GM21786 (cell line): ENCODE measurements around the gene EEFSEC.

Source experiments
- ATAC-seq: cut with Tn5 transposase; IDR thresholded peaks from one replicate; pipeline ENCODE4 v1.9.1; 2021; ENCODE audit not compliant: unreplicated experiment

EEFSEC gene

DNA sequence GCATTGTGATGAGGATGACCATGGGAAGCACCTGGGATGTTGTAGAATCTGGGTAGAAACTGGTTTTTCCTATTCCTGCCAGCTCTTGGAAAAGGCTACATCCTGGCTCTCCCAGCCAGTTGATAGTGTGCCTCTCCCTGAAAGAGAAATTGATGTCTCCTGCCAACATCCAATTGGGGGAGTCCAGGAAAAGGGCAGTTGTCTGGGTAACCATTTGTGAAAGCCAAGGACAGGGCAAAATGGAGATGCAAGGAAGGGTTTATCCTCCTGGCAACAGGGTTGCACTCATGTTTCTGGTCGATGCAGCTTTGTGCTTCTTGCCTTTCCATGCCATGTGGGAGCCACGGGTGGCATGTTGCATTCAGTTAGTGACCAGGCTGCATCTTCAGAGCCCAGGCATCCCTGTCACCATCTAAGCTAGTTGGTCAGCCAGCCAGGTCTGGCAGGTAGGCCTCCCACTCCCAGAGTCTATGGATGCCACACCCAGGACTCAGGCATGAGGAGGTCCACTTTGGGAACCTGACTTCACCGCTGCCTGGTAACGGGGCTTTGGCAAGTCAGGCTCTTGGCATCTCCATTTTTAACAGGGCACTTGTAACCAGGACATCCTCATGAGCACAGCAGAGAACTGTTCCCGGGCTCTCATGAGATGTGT lies 159.9 kb downstream of the EEFSEC start:
- ATAC-seq, result no peak

DNA sequence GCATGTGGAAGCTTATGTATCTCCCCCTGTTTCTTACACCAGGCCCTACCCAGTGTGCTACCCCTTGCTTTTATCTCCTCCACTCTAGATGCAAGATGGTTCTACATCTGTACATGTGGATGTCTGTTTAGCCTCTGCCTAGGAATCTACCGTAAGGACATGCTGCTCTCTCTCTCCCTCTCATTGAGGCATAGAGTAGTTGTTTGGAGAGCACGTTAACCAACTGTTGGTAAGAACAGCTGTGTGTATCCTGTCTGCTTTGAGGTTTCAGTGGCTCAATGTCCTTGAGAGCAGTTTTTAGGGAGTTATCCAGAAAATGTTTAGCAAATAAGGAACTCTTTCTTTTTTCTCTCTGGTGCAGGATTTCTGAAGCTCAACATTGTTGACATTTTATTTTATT lies 160.7 kb downstream of the EEFSEC start:
- ATAC-seq, result no peak

DNA sequence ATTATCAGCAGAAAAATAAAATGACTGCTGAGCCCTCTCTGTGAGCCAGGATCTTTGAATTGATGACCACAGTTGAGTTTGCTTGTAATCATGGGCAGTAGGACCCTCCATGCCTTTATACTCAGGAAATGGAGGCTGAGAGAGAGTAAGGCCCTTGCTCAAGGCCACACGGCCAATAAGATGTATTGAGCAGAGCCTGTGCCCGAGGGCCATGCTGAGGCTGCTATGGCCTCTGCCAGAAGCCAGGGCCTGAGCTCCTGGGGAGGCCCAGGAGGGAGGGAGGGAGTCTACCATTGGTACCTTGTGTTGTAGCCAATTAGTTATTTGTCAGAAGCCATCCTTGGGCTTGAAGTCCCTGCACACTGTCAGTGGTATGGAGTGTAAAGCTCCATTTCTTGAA lies 162.0 kb downstream of the EEFSEC start:
- ATAC-seq, result no peak

DNA sequence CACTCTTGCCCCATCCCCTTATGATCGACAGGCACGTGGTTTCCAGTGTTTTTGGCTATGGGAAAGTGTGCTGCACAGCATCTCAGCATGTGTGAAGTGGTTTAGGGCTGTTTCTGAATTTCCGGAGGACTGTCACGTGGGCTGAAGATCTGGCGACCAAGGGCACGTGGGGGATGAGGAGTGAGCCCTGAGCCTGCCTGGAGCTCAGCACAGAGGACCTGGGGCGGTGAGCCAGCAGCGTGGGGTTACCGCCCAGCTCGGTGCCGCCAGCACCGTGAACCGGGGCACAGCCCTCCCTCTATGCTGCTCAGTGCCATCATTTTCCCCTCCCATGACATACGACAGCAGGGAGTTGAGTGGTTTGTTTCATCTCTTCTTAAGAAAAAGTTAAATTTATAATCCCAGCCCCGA lies 163.2 kb downstream of the EEFSEC start:
- no peak for ATAC-seq

DNA sequence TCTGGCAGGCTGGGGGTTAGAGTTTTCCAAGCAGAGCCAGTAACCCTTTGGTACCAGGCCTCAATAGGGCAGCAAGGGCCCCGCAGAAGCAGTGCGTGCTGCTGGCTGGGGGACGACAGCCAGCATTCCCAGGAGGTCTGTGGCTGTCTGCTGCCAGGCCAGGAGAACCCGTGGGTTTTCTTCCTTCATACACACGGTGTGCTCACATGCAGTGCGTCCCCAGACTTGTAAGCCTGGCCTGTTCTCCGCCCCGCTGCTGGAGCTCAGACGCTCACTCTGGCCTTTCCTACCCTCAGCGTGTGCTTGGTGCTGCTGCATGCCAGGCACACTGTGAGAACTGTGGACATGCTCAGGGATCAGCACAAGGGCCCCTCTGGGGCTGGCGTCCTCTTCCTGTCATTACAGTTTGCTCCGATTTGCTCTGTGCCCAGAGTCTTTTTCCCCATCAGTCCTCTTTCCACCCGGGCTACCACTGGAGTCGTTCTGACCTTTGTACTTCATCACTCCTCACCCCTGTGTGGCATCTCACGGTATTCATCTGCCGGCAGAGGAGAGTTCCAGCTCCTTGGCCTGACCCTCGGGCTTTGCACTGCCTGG lies 163.9 kb downstream of the EEFSEC start:
- ATAC-seq, result no peak

DNA sequence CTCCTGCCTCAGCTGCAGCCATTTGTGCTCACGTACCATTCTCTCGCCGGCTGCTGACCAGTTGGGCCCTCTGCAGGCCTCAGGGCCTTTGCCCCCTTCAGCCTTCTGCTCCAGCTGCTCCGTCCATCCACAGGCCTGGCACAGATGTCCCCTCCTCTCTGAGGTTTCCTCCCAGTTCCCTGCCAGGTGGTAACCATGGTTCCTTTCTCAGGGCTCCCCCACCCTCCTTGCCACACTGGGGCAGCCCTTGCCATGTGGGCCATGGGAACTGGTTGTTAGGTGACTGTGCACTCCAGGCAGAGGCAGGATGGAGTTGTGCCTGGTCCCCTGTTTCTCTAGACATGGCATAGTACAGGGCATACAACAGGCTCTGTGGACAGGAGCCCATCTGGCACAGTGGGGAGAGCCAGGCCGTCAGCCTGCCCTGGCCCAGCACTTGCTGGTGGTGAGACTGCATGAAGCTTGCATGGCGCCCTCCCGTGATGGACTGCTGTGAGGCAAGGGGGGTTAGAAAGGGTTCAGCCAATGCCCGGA lies 164.5 kb downstream of the EEFSEC start:
- no peak for ATAC-seq

DNA sequence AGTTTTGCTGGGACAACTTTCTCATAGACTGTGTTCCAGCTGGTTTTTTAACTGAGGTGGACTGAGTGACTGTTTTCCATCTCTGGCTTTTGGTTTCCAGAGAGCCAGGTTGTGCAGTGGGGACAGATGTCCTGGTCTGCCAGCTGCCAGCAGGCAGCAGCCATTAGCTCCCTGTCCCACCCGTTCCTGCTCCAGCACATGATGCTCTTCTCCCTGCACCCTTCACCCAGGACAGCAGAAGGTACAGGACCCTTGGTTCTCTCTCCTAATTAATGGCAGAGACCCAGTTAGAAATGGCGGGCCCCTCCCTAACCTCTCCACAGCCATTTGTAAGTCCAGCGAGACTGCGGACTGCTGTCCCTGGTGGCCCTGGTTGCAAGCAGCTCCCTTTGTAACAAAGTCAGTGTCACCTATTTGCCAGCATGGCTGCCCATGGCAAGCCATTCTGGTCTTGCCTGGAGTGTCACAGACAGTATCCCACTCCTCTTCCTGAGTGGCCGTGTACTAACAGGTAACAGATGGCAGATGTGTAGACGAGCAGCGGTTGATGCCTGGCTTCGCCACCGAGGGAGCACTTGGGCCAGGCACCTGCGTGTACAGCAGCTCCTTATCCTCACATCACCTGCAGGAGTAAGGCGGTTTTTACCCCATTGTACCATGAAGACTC lies 165.1 kb downstream of the EEFSEC start:
- ATAC-seq, result no peak

DNA sequence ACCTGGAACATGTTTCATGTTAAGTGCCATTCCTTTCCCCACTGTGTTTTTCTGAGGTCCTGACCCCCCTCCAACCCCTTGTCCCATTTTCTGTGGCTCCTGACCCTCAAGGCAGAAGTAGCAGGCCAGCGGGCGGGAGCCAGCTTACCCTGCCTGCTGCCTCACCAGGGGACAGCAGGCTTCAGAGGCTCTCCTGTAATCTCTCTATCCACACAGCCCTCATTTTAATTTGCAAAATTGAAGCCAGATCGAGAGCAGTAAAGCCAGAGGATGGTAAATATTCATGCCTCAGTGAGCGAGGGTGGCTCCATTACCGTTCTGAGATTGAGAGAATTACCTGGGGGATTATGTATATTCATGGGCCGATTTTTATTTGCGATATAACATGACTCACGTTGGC lies 165.8 kb downstream of the EEFSEC start:
- ATAC-seq, result no peak

DNA sequence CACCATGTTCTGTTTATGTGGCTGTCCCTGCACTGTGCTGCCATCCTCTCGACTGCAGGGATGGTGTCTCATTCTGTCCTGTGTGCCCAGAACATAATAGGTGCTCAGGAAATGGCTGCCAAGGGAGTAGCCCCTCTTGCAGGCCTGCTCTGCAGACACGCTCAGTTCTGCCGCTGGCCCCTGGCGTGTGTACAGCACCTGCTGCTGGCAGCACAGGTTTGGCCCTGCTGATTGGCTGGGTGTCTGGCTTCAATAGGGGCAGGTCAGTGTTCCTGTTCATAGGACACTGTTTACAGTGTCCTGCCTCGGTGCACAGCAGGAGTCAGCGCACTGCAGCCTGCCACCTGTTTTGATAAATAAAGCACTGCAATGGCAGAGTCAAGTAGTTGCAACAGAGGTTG lies 166.5 kb downstream of the EEFSEC start:
- no peak for ATAC-seq

DNA sequence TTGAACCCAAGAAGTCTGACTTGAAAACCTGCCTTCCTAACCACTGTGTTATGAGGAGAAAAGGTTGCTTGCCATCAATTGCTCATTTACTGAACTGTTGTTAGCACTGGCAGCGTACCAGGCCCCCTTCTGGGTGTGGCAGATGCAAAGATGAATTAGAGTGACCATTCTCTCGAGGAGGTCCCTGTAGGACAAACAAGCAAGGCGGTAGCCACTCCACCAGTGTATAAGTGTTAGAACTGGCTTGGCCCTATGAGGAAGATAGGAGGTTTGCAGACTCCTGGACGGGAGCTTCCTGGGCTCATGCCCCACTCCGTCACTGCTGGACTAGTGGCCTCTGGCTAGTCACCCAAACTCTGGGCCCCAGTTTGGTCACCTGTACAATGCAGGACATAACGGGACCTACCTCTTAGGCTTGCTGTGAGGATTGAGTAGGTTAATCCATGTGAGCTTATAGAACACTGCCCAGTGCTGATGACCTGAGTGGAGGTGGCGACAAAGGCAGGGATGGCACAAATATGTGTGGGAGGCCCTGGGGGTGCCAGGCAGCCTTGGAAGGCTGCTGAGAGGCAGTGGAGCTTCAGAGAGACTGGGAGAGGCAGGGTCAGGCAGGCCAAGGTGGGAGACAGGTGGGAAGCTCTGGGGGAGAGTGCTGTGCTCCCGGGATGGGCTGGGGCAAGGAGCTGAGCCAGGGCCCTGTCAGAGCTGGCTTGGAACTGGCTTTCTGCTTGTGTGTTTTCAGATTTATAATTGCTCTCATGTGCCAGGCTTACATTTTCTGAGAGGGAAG lies 167.5 kb downstream of the EEFSEC start:
- no peak for ATAC-seq

DNA sequence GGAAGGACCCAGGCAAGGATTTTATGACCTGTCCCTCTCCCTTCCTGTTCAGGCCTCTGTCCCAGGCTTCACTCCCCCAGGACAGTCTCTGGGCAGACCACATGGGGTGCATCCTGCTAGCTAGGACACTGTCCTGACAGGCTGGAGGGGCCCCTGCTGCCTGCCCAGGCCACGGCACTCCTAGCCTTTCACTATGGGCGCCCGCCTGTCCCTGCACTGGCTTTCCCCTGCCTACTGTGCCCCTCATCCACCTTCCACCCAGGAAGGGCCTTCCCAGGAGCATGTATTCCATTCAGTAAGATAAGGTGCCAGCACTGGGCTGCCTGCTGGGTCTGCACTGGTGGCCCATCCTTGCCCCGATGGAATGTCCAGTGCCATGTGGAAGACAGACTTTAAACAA lies 168.1 kb downstream of the EEFSEC start:
- no peak for ATAC-seq

DNA sequence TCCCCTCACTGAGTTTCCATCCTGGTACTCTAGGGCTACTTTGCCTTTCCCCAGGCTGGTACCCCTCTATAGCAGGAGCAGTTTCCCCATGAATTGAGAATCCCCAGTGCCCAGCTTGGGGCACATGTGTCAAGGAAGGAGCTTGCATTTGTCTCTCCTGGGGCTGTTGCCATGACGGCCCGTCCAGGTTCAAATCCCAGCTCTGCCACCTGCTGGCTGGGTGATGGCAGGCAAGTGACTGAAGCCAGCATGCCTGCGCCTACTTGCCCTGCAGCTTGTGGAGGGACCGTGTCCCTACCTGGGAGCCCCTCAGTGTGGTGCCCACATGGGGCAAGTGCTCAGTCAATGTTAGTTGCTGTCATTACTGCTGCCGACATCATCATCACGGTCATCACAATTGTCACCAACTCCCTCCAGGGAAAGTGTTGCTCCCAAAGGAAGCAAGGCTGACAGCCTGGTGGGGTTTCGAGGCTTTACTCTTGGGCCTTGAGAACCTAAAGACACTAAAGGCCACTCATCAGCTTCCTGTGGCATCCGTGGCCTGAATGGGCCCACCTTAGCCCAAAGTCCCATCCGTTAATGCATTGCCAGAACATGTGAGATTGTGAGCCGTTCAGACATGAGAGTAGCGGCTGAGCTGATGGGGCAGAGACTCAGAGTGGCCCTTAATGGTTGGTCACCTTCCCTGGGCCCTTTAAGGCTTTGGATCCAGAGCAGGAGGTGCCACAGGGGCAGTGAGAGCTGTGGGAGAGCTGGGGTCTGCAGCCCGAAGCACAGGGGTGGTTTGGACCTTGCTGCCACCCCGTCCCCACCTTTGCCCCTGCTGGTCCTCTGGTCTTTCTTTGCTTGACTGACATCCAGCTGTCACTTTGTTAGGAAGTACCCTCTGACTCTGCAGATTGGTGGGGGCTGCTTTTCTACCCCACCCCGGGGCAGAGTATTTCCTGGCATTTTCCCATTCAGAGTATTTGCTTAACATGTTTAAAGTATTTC lies 169.0 kb downstream of the EEFSEC start:
- ATAC-seq, result no peak

DNA sequence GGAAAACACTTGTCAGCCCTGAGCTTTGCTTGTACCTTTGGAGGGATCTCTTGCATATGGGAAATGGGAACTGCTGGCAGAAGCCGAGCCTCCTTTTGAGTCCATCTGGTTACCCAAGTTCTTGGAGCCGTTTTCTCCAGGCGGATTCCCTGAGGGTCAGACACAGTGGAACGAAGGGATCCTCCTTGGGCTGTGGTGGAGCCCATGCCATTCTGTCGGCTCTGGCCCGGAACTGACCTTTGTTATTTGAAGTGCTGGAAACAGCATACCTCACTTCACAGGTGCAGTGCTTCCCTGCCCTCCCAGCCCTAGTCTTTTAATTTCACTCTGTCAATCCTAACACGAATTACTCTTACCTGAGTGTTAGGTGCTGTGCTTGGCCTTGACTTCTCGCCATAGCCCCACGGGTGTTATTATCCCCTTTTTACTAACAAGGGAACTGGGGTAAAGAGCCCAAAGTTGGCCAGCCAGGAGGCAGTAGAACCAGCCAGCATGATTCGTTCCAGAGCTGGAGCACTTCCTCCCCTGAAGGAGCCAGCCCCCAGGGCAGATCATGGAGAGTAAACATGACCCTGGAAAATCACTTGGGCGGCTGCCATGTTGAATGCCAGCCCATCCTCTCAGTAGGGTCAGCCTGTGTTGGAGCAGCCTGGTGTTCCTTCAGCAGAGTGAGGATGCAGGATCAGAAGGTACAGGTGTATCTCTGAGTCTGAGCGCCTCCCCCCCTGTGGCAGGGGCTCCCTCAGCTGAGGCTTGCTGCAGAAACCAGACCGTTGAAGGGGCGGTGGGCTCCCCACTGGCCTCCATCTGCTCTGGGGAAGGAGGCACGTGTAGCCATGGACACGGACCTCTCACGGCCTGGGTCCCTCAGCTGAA lies 170.2 kb downstream of the EEFSEC start:
- ATAC-seq, result no peak

DNA sequence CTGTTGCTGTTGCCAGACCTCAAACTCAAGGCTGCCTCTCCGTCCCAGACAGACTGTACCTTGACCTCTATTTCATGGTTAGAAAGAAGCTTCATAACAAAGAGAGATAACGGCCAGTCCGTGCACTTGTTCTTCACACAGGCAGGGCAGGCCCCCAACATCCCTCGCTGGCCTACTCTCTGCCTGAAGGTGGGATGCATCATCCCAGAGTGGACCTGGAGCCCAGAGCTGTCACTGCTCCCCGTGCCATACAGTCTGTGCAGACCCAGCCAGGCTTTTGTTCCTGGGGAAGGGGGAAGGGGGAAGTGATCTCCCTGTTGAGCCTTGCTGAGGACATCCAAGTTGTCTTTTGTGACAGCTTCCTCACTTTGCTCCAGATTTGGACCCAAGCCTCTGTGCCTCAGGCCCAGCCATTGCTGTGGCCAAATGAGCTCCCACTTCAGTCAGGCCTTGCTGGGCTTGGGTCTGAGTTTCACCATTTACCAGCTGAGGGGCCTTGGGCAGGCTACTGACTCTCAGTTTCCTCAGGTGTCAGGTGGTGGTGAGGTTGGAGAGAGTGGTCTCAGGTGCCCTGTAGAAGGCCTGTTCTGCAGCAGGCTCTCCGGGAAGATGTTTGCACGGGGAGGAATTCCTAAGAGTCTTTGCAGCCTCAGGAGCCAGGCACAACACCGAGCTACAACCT lies 171.8 kb downstream of the EEFSEC start:
- no peak for ATAC-seq

DNA sequence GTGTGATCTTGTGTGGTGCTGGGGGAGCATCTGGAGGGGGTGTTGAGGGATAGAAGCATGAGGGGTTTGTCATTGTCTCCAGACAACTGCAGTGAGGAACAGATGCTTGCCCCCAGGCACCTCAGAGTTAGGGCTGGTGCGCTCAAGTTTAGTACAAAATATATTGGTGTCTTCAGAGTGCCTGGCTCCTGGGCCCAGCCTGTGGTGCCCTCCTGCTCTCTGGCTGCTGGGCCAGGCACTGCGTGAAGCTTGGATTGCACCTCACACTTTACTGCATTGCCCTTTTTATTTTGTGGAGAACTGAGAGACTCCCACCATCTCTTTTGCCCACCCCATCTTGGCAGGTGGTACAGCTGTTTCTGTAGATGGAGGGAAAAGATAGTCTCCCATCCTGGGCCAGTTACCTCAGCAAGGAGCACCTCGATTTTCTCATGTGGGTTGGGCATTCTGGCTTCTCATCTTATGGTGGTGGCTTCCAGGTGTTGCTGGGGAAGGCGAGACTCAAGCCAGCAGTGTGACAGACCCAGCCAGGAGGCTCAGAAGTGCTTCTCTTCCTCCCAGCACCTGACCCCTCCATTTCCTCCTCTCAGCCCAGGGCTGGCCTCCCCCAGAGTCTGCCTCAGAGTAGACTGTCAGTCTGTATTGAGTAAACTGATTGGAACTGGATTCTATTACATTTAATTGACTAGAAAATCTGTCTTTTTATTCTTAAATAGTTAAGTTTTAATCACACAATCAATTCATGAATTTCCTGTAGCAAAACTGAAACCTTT lies 173.0 kb downstream of the EEFSEC start:
- no peak for ATAC-seq

DNA sequence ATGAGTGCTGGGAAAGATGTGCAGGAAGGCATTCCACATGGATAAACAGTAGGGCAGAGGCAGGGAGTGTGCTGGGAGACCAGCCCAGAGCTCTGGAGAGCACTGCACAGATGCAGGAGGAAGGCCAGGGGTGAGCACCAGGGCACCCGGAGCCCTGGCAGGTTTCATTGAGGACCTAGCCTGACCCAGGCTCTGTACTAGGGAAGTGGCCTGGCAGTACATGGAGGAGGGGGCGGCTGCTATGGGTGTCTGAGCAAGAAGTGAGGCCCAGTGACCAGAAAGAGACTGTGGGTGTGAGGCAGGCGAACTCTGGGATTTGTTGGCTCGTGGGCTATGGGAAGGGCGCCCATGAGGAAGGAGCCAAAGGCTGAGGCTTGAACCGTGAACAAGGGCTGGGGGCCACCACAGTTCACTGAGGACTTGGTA lies 174.3 kb downstream of the EEFSEC start:
- no peak for ATAC-seq

DNA sequence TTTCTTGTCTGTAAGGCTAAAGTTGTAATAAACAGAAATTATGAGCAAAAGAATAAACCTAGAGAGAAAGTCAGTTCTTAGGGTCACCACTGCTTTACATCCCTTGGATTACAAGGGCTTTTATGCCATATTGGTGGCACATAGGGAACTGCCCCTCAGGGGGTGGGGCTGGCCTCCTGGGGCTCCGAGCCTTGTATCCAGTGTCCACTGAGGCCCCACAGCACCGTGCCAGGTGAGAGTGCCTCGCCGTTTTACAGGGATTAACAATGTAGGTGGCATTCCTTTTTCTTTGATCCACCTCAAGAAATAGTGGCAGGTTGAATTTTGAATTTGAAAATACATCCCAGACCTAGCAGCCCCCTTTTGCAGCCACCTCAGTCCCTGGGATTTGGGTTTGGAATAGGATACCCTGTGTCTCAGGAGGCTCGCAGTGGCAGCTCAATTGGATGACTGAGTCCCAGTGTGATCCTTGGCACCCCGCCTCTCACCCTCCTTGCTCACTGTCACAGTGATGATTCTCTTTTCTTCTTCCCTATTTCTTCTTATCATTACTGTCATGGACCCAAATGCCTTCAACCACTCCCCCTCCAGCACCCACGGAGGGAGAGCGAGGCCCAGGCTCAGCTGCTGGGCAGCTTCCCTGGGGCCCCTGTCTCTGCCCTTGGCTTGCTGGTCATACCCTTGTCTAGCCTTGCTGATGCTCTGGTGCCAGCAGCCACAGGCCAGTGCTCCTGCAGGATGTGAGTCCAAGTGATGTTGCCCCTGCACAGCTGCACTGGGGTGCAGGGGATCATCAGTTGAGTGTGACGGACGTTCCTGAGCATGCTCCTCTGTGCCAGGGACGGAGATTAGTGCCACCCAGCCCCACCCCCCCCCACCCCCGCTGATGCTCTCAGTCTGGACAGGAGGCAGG lies 175.5 kb downstream of the EEFSEC start:
- no peak for ATAC-seq
